HL-60/S4 treated with retinoic acid at 250 ng/mL for 4 days and 3 days (cell line): Measurements from ENCODE around the gene POLD2.
"Not testable (repeated sequence)": the region's sequence is repeated elsewhere in the genome, so short reads cannot be mapped to it uniquely, and the experiment has no call there.

Experiments used
- in situ Hi-C: fragments of 300-500 bp; cut with MboI; formaldehyde crosslinking; loops from 2 replicates; pipeline ENCODE4 v1.7.0; 2022; ENCODE audit warnings: low sequenced_read_pairs

Gene POLD2

GRCh38 chr7:44123190-44124003 lies at the start of gene POLD2:
Gene POLD2 (minus strand): TSS chr7:44123548. CDS start chr7:44122053, 1,495 bp downstream.
- in situ Hi-C loops, result no loop called here

GRCh38 chr7:44172803-44173424 lies 49.6 kb upstream of the POLD2 start:
- in situ Hi-C loops, result no loop called here

GRCh38 chr7:44172352-44172751 lies 49.0 kb upstream of the POLD2 start:
- in situ Hi-C loops, result no loop called here

- in situ Hi-C loops, result not testable (repeated sequence)
Observed at GRCh38 chr7:44171901-44172300, 48.6 kb upstream of the POLD2 start.

- in situ Hi-C loops, result no loop called here
Observed at GRCh38 chr7:44167920-44168319, 44.6 kb upstream of the POLD2 start.

- in situ Hi-C loops, result no loop called here
Observed at GRCh38 chr7:44163591-44163990, 40.2 kb upstream of the POLD2 start.

GRCh38 chr7:44162785-44163395 lies 39.5 kb upstream of the POLD2 start:
- in situ Hi-C loops, result no loop called here

- in situ Hi-C loops, result no loop called here
Observed at GRCh38 chr7:44162179-44162578, 38.8 kb upstream of the POLD2 start.

- in situ Hi-C loops, result no loop called here
Observed at GRCh38 chr7:44161371-44161770, 38.0 kb upstream of the POLD2 start.

GRCh38 chr7:44159824-44160630 lies 36.7 kb upstream of the POLD2 start:
- in situ Hi-C loops, result no loop called here

GRCh38 chr7:44158873-44159631 lies 35.7 kb upstream of the POLD2 start:
- in situ Hi-C loops, result no loop called here

GRCh38 chr7:44158096-44158872 lies 34.9 kb upstream of the POLD2 start:
- in situ Hi-C loops, result no loop called here

GRCh38 chr7:44157116-44158080 lies 34.0 kb upstream of the POLD2 start:
- in situ Hi-C loops, result no loop called here

GRCh38 chr7:44156453-44157010 lies 33.2 kb upstream of the POLD2 start:
- in situ Hi-C loops, result no loop called here

GRCh38 chr7:44155191-44156185 lies 32.1 kb upstream of the POLD2 start:
- in situ Hi-C loops, result no loop called here

GRCh38 chr7:44154703-44155102 lies 31.4 kb upstream of the POLD2 start:
- in situ Hi-C loops, result no loop called here

- in situ Hi-C loops, result no loop called here
Observed at GRCh38 chr7:44153948-44154335, 30.6 kb upstream of the POLD2 start.
